Thyroid gland (tissue), 4 donors: Measurements from ENCODE around the gene SDHAF4. TPM values are rescaled to one million over a fixed set of nuclear protein-coding genes. Genes with fewer than 3 reads are reported as not detected.

Experiments
- DNase-seq, 2 donors: peaks; one replicate each; pipeline ENCODE4 v3.0.0-alpha.2; 2019
- H3K27ac ChIP-seq, 3 donors: fragments of 200-600 bp; sonication (generic); 1 replicate in 2 of 3; 2 replicates in 1 of 3; pipeline ENCODE4 v1.5.1; 2016 to 2019; ENCODE audit warnings: mild to moderate bottlenecking in 1 of 3, moderate library complexity in 1 of 3
- H3K27me3 ChIP-seq: fragments of 200-600 bp; sonication (generic); one replicate; pipeline ENCODE4 v1.5.1; 2019
- H3K36me3 ChIP-seq, 2 donors: fragments of 200-600 bp; sonication (generic); one replicate each; pipeline ENCODE4 v1.5.1; 2016 to 2019
- H3K4me1 ChIP-seq, 2 donors: fragments of 200-600 bp; sonication (generic); one replicate each; pipeline ENCODE4 v1.5.1; 2017 to 2019
- H3K4me3 ChIP-seq, 3 donors: fragments of 200-600 bp; sonication (generic); replicated peaks in 1 of 3; 1 replicate in 2 of 3; 2 replicates in 1 of 3; pipeline ENCODE4 v1.5.1; 2016; ENCODE audit warnings: mild to moderate bottlenecking in 1 of 3
- H3K9me3 ChIP-seq: fragments of 200-600 bp; sonication (generic); one replicate; pipeline ENCODE4 v1.5.1; 2017
- CTCF ChIP-seq, 6 experiments: fragments of 200-600 bp in 3 of 6; fragments of 450-650 bp in 3 of 6; sonication (generic) in 3 of 6; IDR thresholded peaks; one replicate each; pipeline ENCODE4 v1.5.1; 2016 to 2019; ENCODE audit warnings: antibody characterized with exemption in 6 of 6, mild to moderate bottlenecking in 2 of 6, inconsistent platforms in 1 of 6, moderate library complexity in 1 of 6
- POLR2A ChIP-seq, 2 donors: fragments of 450-650 bp; IDR thresholded peaks; one replicate each; pipeline ENCODE4 v1.6.1; 2017; ENCODE audit warnings: antibody characterized with exemption in 2 of 2, mild to moderate bottlenecking in 2 of 2, moderate library complexity in 1 of 2
- WGBS, 2 donors: methylation state at CpG; one replicate each; pipeline ENCODE4 v1.1.5; 2017; 5-methylcytosine and 5-hydroxymethylcytosine counted together
- intact Hi-C: fragments of 100-400 bp; cut with DNase I; formaldehyde crosslinking; loops from one replicate; pipeline ENCODE4 v1.15.1; 2023
- total RNA-seq, 4 donors: library from RNA; depleted of rRNA; stranded (reverse); fragments of >200 nt; gene quantifications; one replicate each; pipeline ENCODE4 v1.2.3, GENCODE V29; 2016

Gene SDHAF4
- total RNA-seq = 10 to 100 TPM in 2 of 4 donors, 1 to 10 TPM in 2; 4.3 to 19.2 (median 9.9) TPM

GRCh38 chr6:70566751-70567382, at the start of gene SDHAF4:
Gene SDHAF4, plus strand, starts transcription at chr6:70566930. Its CDS starts 11 bp downstream, at chr6:70566941.
- H3K27me3 ChIP-seq = no peaks in the 10 kb centered on the region
- WGBS, 2 donors = 2 to 4% methylated on average over 20 to 21 of the region's 49 CpGs
- no peaks in the 10 kb centered on the region for H3K9me3 ChIP-seq
- TF ChIP-seq POLR2A (IDR thresholded peaks at IDR 0.05) (peak; percentile 67 to 88), CTCF (IDR thresholded peaks at IDR 0.05) (peak in 2 of 6 experiments; percentile 15 to 21)
- intact Hi-C loops = loop anchor here (10.0 kb wide), 1 partner anchor 108 kb away; no protein-coding TSS in a partner anchor
- DNase-seq = peak; percentile 93 to 96
- peak within 1 kb of the TSS; percentile 78 to 83 (median 79) for H3K27ac ChIP-seq
- H3K36me3 ChIP-seq = no peaks in the 10 kb centered on the region
- peak within 1 kb of the TSS; percentile 51 to 81 (median 80) for H3K4me3 ChIP-seq
- peaks cover 0 to 4% of the 10 kb centered on the region in 2 donors for H3K4me1 ChIP-seq

- no peak overlapping the region for H3K4me3 ChIP-seq
- H3K36me3 ChIP-seq = no peaks in the 10 kb centered on the region
- TF ChIP-seq CTCF (IDR thresholded peaks at IDR 0.05) (no peak), POLR2A (IDR thresholded peaks at IDR 0.05) (no peak)
- DNase-seq = no peak
- no peak overlapping the region for H3K27ac ChIP-seq
- no peaks in the 10 kb centered on the region for H3K4me1 ChIP-seq
- no peaks in the 10 kb centered on the region for H3K27me3 ChIP-seq
- 93 to 94% methylated on average over 3 of the region's 3 CpGs for WGBS, 2 donors
- H3K9me3 ChIP-seq = no peaks in the 10 kb centered on the region
- intact Hi-C loops = no loop called here
These were observed 48.0 kb upstream of the SDHAF4 start for GRCh38 chr6:70518723-70519122.

- Histone ChIP-seq H3K27ac (no peak overlapping the region), H3K4me3 (no peak overlapping the region), H3K9me3 (no peaks in the 10 kb centered on the region), H3K4me1 (no peaks in the 10 kb centered on the region), H3K36me3 (peaks cover 0 to 4% of the 10 kb centered on the region in 2 donors), H3K27me3 (no peaks in the 10 kb centered on the region)
- TF ChIP-seq CTCF (IDR thresholded peaks at IDR 0.05) = peak in 3 of 6 experiments; percentile 31 to 41 (median 39)
- no peak for TF ChIP-seq POLR2A (IDR thresholded peaks at IDR 0.05)
- intact Hi-C loops = no loop called here
- no peak for DNase-seq
These were observed 46.2 kb upstream of the SDHAF4 start for GRCh38 chr6:70520575-70520974.

GRCh38 chr6:70524721-70525286, 41.9 kb upstream of the SDHAF4 start:
- intact Hi-C loops = no loop called here
- no peak overlapping the region for H3K27ac ChIP-seq
- TF ChIP-seq POLR2A (IDR thresholded peaks at IDR 0.05) (no peak), CTCF (IDR thresholded peaks at IDR 0.05) (no peak)

GRCh38 chr6:70527071-70527737, 39.5 kb upstream of the SDHAF4 start:
- intact Hi-C loops = no loop called here
- no peaks in the 10 kb centered on the region for H3K4me1 ChIP-seq
- no peak overlapping the region for H3K27ac ChIP-seq
- DNase-seq = no peak
- H3K36me3 ChIP-seq = peaks cover 0 to 4% of the 10 kb centered on the region in 2 donors
- no peak overlapping the region for H3K4me3 ChIP-seq
- H3K9me3 ChIP-seq = no peaks in the 10 kb centered on the region
- 93 to 94% methylated on average over 5 of the region's 5 CpGs for WGBS, 2 donors
- TF ChIP-seq POLR2A (IDR thresholded peaks at IDR 0.05) (no peak), CTCF (IDR thresholded peaks at IDR 0.05) (no peak)
- H3K27me3 ChIP-seq = no peaks in the 10 kb centered on the region

More at GRCh38 chr6:70524721-70525286, 41.9 kb upstream of the SDHAF4 start:
- Histone ChIP-seq H3K4me1 (no peaks in the 10 kb centered on the region), H3K9me3 (no peaks in the 10 kb centered on the region), H3K36me3 (peaks cover 0 to 4% of the 10 kb centered on the region in 2 donors), H3K27me3 (no peaks in the 10 kb centered on the region), H3K4me3 (no peak overlapping the region)
- 96% methylated on average over 4 of the region's 4 CpGs for WGBS, 2 donors
- no peak for DNase-seq
